Renal cortex interstitium (tissue), 11 donors: ENCODE results near the gene RERE. TPM values are rescaled to one million over a fixed set of nuclear protein-coding genes. Genes with fewer than 3 reads are reported as not detected.
"Not testable (repeated sequence)": the region's sequence is repeated elsewhere in the genome, so short reads cannot be mapped to it uniquely, and the experiment has no call there.

Experiments used
- DNase-seq, 11 donors: peaks; one replicate each; pipeline ENCODE4 v3.0.0-alpha.2; 2013; ENCODE audit warnings: low read depth in 9 of 11, low spot score in 4 of 11; ENCODE audit errors: extremely low read depth in 1 of 11
- polyA plus RNA-seq, 3 donors: library from polyadenylated mRNA; unstranded; fragments of 120-200 nt; gene quantifications; one replicate each; pipeline ENCODE4 v1.2.1, GENCODE V29; 2013; ENCODE audit not compliant: insufficient read length in 3 of 3

The RERE gene
- polyA plus RNA-seq, 3 donors = 149 to 169 (median 157) TPM

DNA sequence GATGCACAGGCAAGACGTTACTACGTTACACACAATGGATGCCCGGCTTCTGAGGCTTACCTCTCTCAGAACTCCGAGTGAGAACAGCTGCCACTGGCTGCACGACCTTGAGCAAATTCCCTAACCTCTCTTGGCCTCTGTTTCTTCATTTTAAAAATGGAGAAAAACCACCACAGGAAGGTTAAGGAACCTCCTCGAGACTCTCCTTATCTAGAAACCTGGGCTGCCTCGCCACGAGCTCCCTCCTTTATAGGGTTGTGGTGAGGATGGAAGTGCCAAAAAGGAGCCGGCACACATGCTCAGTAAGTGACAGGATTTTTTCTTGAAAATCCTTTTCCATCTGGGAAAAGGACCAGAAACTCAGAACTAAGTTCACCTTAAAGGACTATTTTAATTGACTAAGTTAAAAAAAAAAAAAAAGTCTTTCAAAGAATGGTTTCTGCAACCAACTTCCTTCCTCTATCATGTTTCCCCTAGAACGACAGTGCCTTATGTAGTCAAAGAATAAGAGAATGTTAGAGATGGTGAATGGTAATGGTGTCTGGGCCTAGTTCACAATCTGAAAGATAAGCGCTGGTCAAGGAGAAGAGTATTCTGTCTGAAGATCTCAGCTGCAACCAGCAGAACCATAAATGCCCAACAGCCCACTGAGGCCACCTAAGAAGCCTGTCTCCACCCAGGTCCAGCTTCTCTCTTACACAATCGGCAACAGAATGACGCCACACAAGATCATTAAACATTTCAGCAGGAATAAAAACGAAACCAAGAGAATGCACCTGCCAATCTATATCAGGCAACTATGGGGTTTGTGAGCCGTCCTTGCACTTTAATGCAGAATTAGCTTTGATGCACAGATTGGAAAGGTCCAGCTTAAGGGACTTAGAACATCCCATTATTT, 434.6 kb downstream of the RERE start:
- DNase-seq = no peak

DNA sequence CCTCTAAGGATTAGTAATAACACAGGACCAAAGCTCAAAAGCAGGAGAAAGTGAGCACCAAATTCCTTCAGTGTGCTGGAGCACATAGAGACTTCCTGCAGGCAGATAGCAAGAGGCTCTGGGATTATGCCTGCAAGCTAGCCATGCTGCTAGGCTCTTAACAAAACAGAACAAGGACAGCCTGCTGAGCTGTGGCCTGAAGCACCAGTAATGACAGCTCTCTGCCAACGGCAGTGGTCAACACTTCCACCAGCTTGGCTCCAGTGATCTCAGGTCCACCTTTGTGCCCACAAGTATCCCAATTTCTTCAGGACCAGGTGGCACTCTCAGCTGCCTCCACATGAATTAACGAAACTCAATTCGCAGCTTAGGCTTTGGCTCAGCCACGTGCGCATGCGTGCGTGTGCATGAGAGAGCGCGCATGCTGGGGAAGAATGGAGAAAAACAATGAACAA, 435.4 kb downstream of the RERE start:
- no peak for DNase-seq

DNA sequence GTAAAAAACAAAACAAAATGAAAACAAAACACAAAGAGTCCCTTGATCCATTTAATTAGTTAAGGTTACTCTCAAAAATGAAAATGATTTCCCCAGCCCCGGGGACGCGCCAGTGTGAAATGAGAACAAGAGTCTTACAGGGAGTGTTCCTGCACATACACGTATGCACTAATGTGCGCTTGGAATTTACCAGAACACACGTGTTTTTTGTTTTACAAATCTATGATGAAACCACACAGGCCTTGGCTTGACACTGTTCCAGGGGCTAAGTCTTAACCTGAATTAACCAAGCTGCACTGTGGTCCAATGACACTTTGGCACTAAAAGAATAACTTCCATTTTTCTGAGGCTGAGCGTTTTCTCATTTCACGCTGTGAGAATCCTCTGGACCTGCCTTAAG, 435.8 kb downstream of the RERE start:
- DNase-seq = no peak

DNA sequence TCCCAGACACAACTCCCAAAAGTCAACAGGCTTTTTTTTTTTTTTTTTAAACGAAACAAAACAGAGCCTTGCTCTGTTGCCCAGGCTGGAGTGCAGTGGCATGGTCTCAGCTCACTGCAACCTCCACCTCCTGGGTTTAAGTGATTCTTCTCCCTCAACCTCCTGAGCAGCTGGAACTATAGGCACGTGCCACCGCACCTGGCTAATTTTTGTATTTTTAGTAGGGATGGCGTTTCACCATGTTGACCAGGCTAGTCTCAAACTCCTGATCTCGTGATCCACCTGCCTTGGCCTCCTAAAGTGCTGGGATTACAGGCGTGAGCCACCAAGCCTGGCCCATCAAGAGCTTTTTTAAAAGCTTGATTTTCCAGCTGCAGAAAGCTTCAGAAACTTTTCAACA, 437.1 kb downstream of the RERE start:
- DNase-seq = not testable (repeated sequence)

DNA sequence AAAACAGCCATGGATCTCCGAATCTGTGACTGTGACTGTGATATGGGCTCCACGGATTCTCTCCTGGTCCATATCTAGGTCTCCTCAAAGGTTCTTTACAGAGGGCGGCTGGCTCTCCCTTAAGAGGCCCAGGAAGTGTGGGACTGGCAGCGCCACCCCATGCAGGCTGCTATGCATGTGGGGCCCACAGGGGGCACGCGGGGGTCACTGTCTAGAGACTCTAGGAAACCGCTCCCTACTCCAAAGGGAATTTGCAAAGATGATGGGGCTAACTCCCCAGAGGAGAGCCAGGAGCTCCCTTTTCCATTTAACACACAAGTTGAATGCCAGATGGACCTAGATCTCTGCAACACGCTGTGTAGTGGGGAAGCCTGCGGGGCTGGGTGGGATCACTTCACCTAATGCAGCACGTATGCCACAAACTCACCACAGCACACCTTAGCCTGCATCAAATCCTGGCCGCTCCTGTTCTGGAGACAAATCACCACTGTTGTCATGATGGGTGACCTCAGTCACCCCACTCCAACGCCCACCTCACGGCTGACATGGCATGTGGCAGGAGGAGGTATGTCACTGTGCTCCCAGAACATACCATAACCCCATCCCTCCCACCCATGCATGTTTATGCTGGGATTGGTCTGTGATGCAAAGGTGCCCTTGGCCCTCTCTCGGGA, 437.8 kb downstream of the RERE start:
- no peak for DNase-seq

DNA sequence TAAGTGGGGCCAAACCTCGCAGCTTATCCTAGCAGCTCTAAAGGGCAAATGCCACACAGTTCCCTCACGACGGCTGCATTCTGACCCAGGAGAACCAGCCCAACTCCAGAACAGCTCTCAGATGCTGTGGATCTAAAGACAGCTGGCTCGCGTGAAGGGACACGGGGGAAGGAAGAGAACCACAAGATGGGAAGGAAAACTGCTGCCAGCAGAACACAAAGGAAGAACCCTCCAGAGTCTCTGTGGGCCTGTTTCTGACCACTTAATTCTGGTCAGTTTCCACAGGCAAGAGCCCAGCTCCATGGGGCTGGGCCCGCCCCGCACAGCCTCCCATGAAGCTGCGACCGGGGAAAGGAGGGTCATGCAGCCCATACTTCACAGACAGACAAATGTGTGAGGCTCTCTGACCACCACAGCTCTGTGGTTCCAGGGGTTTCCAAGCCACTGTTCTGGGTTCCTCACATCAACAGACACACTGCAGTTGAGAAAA, 438.4 kb downstream of the RERE start:
- DNase-seq = no peak

DNA sequence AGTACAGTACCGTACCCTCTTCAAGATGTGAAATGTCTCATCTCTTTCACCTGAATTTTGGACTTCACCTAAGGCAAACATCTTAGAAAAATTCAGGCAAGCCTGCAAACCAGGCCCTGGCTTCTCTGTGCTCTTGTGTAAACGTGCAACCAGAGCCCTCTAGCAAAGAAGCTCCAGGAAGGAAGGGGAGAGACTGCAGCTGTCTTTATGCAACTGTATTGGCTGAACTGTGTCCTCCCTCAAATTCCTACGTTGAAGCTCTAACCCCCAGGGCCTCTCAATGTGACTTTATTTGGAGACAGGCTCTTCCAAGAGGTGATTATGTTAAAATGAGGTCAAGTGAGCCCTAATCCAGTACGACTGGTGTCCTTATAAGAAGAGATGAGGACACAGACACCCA, 439.3 kb downstream of the RERE start:
- no peak for DNase-seq

DNA sequence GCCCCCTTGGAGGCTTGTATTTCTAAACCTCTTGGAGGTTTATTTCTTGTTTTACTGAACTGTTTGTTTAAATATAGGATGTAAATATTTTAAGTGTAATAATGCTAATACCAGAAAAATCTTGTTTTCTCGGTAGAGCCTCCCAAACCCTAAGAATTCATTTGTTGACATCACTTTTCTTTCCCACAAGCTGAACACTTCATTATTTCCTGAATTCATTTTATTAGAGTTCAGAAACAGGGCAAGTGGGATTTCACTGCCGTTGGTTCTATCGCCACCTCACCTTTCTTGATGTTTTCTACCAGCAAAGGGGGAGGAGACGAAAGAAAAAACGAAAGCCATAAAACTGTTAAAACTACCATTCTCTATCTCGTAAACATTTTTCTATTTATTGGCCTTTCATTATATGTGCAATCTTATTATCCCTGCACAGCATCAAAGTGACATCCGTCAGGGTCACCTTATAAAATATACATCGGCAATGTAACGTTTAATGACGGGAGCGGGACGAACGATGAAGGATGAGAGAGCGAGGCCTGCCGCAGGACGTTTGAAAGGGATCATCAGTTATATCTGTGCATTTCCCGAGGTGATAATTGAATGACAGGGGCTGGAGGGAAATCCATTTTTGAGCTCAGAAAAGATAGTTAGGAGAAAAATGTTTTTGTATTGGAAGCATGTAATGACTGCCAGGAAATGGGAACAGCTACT, 440.0 kb downstream of the RERE start:
- DNase-seq = no peak

DNA sequence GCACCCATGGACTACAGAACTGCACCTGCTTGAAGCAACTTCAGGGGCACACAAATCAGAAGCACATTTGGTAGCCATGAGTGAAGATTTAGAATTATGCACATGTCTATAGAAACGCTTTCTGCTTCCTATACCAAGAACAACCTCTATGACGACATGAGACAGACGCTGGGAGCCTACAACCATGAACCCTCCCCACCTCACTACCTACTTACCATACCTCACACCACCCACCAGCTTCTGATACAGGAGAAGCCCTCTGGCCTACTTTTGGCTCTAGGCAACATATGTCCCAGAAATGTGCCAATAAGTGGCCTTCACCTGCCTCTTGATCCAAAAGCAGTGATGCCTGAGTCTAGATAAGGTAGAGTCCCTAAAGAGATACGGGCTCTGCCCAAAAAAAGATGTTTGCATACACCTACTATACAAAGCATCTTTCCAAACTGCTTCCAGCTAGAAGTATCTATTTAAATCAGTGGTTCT, 441.0 kb downstream of the RERE start:
- no peak for DNase-seq

DNA sequence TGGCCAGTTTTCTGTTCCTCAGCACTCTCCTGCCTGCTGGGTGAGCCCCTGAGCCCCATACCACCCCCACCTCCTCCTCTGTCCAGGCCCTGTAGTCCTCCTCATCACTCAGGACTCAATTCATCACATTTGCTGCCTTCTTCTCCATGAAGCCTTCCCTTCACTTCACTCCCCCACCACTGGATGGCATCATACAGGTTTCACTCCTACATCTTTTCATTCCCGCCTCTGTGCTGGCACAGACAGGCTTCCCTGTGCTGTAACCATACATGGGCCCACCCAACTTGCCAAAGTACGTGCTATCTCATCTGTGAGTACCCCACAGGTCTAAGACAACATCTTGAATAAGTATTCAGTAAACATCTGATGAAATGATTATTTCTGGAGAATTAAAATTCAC, 442.6 kb downstream of the RERE start:
- no peak for DNase-seq

DNA sequence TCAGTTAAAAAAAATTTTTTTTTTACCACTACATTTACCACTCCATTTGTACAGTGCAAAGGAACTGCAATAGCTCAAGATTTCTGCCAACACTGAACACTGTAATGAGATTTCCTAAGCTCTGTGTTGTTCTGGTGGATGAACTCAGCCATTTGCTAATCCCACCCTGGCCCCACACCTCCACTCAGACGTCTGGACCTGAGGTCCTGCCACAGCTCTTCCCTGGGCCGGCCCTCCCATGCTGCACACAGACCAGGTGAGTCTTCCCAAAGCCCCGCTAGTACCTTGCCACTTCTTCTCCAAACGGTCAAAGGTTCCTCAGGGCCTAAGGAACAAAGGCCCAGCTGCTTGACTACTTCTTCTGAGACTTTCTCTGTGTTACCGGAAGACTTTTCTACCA, 443.1 kb downstream of the RERE start:
- DNase-seq = no peak

DNA sequence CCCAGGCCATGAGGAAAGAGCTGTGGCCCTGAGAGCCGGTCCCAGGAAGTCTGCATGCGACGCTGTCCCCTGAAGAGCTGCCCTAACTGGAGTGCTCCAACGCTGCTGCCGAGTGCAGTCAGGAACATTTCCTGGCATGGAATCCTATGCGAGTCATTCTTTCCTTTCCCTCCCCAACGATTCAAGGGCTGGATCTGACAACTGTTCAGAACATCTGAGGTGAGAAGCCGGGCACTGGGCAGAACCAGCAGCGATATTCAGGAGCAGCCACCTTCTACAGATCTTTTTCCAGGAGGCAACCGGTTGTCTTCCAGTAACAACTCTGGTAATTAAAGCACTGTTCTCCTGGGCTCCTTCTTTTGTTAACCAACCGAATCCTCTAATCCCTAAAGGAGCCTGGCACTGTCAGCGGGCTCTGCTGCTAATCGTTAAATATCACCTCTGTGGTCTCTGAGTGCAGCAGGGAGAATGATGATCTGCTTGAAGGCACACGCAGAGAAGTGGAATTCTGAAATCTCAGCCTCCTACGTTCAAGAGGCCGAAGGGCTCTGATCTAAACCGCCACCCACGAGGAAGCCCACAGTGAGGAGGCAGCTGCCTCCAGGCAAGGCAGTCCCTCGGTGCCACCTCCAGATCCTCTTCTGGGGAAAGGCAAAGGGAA, 443.7 kb downstream of the RERE start:
- no peak for DNase-seq

DNA sequence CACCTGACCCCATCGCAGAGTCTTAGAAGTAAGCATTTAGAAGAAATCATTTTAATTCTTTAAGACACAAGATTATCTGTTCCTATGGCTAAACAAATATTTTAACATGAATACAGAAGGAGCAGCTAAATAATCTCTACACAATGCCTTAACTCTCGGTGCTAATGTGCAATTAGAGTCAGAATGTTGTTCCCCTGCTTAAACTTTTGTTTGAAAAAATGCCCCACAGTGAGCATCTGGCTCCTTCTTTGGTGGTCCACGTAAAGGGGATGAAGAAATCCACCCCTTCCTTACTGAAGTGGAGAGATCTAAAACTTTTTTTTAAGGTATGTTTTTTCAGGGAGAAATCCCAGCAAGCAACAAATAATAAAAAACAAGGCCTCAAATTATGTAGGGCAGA, 444.3 kb downstream of the RERE start:
- DNase-seq = no peak

DNA sequence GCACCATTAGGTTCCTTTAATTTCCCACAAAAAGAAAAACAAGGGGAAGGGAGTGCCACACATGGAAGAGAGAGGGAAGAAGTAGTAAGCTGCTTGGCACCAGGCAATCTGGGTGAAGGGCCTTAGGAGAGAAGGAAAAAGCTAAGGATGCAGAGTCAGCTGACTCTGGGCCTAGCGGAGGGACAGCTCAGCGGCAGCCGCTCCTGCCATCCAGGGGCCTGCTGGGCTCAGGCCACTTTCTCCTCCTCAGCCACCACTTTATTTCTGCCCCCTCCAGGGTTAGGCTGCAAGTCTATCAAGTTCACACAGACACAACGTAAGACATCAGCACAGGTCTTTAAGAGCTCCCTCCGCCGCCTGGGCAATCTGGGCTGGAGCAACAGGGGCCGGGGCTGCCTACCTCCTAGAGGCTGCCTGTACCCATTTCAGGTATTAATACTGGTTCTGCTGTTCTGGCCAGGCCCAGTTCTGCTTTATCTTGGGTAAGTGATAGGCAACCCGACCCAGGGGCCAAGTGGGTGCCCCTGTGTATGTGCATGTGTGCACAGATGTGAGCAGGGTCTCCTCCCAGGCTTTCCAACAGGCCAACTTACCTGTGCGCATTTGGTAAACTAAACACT, 446.0 kb downstream of the RERE start:
- no peak for DNase-seq

DNA sequence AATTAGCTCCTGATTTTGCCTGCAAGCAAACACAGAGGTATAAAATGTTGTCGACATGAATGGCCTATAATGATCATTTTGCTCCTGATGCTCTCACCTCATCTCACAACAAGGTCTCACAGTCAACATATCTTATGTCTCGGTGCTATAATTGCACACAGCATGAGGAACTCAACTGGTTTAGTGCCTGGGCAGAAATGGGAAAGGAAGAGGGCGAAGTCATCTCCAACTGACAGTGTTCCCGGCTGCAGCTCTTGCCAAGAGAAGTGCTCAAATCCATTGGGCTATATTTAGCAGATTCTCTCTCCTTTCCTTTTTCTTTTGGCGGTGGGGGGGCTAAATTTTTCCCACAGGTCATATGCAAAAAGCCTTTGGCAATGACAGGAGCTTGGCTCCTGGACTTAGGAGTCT, 446.5 kb downstream of the RERE start:
- no peak for DNase-seq

DNA sequence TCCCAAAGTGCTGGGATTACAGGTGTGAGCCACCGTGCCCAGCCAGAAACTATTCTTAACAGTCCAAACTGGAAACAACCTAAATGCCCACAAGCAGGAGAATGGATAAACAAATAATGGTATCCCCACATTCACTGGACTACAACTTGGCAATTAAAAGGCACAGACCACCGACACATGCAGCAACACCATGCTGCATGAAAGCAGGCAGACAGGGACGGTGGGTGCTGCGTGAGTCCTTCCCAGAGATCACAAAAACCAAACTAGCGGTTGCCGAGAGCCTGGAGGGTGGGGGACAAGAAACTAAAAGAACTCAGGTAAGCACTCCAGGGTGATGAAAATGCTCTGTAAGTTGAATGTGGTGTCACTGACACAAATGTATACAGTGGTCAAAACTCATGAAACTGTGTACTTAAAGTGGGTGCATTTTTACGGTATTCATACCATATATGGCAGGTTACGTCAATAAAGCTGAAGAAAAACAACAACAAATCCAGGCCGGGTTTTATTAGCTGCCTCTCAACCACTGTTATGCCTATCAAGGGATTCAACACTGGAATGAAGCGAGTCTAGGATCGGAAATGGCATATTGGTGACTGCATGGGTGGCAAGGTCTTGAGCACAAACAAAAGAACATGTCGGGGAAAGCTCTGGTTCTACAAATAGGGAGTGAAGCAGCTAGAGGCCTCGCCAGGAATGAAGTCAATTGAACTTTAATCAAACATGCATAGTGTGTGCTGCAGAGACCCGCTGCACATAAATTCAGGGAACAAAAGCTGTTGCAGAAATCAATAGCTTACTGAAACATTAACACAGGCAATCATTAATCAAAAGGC, 447.2 kb downstream of the RERE start:
- DNase-seq = no peak

DNA sequence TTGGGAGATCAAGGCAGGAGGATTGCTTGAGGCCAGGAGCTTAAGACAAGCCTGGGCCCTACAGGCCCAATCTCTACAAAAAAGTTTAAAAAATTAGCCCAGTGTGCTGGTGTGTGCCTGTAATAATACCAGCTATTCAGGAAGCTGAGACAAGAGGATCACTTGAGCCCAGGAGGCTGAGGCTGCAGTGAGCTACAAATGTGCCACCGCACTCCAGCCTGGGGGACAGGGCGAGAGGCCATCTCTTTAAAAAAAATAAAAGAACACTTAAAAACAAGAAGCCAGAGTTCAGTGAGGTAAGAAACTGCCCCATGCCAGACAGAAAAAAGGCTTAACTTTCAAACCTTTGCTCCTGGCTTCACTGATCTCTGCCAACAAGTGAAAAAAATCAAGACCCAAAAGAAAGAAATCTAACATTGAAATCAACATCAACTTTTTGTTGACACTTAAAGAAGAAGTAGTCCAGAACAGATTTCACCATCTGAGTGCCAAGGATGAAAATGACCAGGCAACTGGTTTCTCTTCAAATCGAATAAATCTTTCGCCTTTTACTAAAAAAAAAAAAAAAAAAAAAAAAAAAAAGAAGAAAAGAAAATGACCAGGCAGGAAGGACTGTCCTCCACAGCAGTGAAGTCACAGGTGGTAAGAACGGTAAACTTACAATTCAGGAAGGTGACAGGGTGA, 448.3 kb downstream of the RERE start:
- no peak for DNase-seq
